Limb (tissue), 2 donors: ENCODE data around the gene KLF16.

ENCODE experiments used
- DNase-seq, 2 donors: peaks; one replicate each; pipeline ENCODE4 v3.0.0-alpha.2; 2016; ENCODE audit errors: extremely low spot score in 2 of 2

The KLF16 gene

DNA sequence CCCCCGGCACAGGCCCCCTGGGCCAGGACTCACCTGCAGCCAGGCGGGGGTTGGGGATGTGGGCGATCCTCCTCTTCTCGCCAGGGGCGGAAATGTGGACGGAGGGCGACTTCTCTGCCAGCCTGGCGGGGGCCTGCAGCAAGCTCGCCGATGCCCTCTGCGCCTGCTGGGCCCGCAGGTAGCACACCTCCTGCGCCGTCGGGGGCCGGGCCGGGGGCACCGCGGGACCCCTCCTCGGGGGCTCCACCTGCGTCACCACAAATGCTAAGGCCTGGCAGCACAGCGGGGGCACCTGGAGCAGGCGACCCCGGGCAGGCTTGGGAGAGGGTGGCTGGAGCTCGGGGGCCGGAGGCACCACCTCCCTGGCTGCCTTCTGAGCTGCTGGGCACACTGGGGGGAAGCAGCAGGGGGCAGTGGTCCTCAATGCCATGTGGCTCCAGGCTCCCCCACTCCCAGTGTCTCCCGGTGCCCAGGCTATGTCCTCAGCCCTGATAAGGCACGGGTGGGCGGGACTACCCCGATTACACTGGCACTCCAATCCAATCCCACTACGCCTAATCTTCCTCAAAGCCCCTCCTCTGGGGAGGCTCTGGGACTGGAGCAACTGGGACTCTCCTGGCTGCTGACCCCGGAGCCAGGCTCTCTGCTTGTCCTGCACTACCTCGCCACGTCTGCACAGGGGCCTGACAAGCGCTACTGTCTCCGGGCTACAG, 39.7 kb downstream of the KLF16 start:
- no peak for DNase-seq

DNA sequence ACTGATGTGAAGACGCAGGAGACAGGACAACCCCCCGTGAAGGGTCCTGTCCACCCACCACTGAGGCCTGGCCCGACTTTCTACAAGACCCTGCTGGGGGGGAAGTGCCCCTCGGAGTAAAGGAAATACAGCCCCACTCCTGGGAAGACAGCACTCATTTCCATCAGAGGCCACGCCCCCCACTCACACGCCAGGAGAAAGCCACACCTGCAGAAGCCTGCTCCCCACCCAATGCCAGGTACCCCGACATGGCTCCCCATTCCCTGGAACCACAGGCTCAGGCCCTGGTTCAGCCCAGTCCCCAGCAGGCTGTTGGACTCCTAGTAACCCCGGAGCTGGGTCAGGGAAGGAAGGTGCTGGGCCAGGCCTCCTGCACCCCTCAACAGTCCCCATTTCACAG, 40.4 kb downstream of the KLF16 start:
- no peak for DNase-seq

GRCh38 chr19:1822210-1822609, 41.2 kb downstream of the KLF16 start:
- no peak for DNase-seq

DNA sequence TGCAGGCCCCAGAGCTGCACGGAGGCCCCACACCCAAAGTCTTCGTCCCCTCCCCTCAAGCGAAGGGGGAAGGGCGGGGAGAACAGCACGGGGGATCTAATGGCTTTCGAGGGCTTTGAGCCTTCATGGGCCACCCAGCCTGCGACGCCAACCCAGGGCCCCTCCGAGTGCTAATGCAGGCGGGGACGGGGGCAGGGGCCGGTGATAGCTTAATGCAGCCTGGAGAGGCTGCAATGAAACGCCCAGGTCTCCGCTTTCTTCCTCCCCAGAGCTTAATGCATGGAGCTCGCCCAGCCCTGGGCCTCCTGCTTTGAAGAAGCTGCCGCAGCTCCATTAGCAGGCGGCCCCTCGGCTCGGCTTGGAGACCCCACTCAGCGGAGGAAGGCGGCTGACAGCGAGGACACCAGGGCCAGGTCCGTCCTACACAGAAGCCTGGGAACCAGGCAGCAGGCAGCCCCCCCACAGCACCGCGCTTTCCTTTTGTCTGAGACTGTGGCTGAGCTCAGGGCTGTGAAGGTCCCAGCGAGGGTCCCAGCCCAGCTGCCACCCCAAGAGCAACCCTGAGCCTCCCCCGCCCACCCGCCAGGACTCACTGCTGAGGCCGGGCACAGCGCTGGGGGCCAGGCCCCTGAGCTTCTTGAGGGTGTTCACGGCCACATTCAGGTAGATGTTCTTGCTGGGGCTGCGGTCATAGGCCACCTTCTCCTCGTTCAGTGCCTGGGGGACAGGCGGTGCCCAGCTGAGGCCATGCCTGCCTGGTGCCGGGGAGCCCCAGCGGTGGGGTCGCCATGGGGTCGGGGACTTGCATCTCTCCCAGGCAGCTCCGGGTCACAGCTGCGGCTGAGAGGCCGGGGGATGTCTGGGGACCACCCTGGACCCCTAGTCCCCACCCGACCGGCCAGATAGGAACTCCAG, 43.8 kb downstream of the KLF16 start:
- no peak for DNase-seq

DNA sequence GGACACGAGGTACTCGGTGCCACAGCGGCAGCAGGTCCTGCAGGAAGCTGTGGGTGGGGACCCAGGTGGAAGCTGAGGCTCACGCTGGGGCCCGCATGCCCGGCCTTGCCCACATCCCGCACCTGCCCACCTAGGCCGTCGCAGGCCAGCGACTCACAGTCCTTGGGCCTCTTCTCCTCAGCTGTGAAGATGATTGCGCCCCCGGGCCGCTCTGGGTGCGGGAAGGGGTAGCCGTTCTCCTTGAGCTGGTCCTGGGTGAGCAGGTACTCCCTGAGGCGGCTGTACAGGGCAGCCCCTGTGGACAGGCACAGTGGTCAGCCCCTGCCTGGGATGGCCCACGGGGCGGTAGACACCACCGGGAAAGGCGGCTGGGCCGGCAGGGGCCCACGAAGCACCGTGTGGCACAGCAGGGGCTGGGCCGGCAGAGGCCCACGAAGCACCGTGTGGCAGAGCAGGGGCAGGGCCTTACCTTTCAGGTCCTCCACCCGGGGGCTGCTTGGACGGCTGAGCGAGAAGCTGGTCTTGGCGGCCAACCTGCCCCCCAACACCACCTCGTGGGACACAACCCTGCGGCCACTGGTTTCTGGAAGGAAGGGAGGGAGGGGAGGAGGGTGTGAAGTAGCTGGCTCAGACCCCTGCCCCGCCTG, 44.7 kb downstream of the KLF16 start:
- no peak for DNase-seq

DNA sequence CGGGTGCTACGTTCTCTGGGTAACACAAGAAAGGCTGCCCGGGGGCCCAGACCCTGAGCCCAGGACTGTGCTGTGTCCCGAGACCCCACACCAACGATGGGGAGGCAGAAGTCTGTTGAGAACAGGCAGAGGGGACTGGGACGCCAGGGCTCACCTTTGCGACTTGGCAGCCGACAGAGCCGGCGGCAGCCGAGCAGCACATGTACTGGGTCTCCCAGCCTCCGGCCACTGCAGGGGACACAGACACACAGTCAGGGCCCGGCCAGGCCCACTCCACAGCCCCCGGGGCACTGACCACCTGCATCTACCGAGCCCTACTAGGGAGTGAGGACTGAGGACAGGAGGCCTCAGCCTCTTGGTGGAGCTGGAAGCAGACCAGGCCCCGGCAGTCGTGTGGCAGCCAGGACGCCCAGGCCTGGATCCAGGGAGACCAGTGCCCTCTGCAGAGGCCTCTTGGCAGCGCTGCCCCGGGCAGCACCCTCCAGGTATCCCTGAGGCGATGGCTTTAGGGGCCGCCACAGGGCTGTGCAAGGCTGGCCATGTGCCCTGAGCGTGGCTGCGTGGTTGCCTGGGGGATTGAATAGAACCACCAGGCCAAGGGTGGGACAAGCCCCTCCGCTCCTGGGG, 45.7 kb downstream of the KLF16 start:
- DNase-seq = no peak

DNA sequence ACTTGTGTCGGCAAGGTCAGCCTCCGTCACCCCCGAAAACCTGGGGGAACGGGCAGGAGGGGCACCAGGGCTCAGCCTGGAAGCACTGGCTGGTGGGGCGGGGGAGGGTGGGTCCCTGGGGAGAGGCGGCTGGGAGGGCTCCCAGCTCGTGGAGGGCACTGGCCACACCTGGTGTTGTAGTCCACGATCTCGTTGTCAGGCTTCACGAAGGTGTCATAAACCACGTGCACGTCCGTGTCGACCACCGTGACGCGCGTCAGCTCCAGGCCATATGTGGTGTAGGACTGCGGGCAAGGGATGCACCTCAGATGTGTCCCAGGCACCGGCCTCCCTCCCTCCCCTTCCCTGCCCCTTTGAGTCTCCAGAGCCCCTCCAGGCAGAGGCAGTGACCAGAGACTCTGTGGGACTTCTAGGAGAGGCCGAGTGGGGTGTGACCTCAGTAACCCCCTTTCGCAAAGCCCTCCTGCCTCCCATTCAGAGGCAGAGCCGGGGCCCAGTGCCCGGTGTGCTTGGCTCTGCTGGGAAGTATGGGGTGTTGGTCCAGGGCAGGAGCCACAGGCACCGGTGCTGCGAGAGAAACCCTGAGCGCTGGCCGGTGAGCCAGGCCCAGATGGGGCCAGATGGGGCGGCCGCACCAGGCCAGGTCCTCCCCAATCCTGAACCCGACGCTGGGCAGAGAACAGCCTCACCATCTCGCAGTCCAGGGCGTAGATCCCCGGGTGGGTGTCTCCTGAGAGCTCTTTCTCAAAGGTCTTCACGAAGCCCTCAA, 46.7 kb downstream of the KLF16 start:
- no peak for DNase-seq

DNA sequence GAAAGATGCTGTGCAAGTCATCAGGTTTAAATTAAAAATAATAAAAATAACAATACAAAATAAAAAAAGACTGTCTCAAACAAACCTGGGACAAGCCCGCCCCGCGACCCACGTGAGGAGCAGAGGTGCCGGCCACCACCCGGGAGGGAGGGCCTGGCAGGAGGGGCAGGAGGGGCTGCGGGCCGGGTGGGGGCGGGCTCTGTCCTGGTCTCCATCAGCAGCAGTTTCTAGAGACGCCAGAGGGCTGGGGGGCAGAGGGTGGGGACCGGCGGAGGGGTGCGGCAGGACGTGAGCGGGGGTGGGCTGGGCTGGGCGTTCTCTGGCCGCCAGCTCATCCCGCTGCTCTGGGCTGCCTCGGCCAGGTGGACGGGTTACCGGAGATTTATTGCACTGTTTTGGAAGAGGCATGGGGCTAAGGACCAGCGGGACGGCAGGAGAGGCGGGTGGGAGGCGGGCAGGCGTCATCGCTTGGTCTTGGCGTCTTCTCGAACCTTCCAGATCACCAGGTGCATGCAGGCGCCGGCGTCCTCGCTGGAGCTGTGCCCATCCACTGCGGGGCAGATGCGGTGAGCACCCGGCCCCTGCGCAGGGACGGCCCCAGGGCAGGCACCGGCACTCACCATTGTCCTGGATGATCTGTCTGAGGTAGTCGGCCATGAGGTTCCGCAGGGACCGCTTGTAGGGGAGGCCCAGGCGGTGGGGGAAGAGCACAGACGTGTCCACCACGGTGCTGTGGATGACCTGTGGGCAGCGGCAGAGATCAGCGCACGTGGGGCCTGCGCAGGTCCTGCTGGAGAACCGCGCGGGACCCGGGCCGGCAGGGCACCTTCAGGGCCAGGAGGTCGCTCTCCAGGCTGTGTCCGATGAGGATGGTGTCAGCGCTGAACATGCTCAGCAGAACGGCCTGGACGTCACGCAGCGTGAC, 47.5 kb downstream of the KLF16 start:
- no peak for DNase-seq

DNA sequence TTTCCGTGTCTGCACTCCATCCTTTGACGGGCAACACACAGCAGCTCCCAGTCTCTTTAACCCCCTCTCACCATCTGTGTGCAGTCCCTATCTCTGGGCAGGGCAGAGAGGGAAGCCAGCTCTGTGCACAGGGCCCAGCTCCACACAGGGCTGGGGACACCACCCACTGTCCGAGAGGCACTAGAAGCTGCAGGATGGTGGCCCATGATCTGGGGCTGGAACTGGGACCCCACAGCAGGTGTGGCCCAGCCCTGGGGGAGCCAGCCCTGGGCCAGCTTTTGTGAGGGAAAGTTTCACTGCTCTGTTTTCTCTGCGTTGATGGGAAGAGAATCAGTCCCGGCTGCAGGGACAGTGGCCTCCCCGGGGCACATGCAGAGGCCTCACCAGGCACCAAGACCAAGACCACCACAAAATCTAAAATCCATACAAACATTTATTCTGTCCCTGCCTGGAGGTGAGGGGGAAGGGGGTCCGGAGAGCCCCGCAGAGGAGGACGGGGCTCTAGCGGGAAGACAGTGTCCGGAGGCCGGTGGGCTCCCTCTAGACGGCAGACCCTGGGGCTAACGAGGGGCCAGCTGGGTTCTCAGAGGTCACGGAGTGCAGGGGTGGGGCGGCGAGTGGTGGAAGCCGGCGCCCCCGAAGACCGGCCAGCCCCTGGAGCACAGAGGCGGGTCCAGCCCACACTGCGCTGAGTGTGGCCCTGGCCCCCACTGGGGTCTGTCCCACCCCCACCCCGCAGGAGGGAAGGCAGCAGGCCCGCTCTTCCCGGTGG, 48.4 kb downstream of the KLF16 start:
- no peak for DNase-seq

- no peak for DNase-seq
Observed at GRCh38 chr19:1814391-1814790, 49.0 kb downstream of the KLF16 start.

DNA sequence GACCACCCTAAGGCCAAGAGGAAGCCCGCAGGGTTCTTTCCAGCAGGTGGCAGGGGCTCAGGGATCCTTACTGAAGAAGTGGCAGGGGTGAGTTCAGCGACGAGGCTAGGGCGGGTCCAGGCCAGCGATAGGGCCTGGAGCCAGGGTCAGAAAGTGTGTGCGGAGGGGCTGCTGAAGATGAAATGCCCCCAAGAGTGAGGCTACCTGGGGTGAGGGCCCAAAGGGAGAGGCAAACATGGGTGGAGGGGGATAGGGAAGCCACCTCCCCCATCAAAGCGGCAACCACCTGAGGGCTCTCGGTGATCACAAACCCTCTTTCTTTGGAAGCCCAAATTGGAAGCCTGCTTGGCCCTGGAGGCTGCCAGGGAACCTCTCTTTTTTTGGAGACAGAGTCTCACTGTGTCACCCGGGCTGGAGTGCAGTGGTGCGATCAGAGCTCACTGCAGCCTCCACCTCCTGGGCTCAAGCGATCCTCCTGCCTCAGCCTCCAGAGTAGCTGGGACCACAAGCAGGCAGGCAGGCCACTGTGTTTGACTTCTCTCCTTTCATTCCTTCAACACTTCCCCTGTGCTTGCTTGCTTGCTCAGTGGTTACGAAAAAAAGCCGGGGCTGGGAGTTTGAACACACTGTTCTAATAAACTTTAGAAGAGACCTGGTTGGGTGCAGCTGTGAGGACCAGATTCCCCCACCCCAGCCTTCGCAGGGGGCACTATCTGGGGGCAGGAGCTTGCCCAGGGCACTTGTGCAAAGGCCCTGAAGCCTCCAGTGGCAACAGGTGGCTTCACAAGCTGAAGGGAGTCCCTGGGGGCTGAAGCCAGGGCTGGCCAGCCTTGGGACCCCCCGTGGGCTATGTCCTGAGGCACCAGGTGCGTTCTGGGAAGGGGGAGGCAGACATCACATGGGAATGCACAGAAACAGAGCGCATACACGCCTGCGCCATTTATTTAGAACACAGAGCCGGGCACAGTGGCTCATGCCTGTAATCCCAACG, 49.9 kb downstream of the KLF16 start:
- no peak for DNase-seq

GRCh38 chr19:1812426-1813191, 50.8 kb downstream of the KLF16 start:
- peak; percentile 74 to 87 for DNase-seq

DNA sequence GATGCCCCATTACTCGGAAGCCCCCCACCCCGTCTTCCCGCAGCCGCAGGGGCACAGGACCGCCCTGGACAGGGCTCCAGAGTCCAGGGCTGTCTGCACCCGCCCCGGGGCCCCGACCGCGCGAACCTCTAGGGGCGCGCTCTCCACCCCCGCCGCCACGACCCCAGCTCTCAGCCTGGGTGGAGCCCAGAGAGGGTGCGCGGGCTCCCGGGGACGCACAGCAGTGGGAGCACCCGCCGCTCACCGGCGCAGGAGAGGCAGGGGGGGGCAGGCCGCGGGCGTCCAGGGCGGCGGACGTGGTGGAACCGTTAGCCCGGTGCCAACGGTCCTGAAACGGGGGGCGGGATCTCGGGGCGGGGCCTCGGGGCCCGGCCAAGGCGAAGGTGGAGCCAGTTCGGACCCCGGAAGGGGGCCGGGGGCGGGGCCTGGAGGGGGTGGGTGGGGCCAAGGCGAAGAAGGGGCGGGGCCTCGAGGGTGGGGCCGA, 51.4 kb downstream of the KLF16 start, which contains the start of gene ATP8B3:
Gene ATP8B3 (minus strand): TSS at position 335 of the 484 bp plus-strand sequence. CDS start 540 bp downstream, outside the sequence.
- DNase-seq = no peak

- DNase-seq = no peak
Observed at GRCh38 chr19:1811472-1811894, 51.9 kb downstream of the KLF16 start.

DNA sequence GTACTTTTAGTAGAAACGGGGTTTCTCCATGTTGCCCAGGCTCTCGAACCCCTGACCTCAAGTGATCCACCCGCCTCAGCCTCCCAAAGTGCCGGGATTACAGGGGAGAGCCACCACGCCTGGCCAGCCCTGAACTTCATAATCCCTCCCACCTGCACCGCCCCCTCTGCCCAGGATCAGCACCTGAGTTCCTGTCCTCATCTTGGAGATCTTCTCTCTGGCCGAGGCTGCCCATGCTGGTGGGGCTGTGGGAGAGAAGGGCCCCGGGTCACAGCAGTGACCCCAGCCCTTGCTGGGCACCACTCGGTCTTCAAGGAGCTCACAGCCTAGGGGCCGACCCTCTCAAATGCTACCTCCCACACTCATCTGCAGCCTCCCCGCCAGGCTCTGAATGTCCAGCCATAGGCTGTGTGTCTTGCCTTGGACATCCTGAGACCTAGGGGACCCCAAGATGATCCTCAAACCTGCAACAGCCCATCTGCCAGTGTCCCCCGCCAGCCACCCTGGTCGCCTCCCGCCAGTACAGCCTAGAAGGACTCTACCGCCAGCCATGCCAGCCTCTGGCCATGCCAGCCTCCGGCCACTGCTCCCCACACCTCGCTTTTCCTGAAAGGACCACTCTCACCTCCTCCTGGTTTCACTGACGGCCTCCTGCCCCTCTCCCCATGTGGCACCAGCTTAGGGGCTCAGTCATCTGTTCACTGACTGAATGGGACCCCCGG, 52.8 kb downstream of the KLF16 start:
- no peak for DNase-seq

DNA sequence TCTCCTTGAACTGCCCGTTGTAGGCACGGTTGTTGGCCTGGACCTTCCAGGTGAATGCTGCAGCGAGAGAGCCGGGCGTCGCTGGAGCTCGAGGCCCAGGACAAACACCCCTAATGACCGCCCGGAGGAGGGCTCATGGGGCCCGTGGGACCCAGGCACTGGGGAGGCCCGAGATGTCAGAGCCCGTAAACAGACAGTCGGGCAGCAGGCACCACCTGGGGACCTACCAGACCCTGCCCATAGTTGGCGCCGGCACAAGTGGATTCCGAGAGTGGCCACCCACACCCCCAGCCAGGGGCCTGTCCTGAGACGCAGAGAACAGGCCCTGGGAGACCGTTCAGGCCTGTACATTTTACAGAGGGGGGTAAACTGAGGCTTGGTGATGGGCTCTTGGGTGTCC, 53.7 kb downstream of the KLF16 start:
- DNase-seq = no peak
